HEK293 (cell line): Measurements from ENCODE around the gene COL19A1.

Experiments
- CTCF ChIA-PET: fragments of 350-600 bp; formaldehyde crosslinking; extraction: SDS; loops from one replicate; lab custom pipeline; 2021; ENCODE audit warnings: antibody characterized with exemption; lab: Yijun Ruan, JAX
- POLR2A ChIA-PET: fragments of 300-600 bp; formaldehyde crosslinking; extraction: SDS; loops from one replicate; lab custom pipeline; 2020; ENCODE audit warnings: antibody characterized with exemption, inconsistent platforms; lab: Yijun Ruan, JAX
- H3K27ac ChIP-seq: fragments of 200-500 bp; sonication (Bioruptor generic); 2 replicates; pipeline ENCODE4 v1.5.1; 2014; ENCODE audit warnings: low read depth, low read length, control low read depth, inconsistent platforms; ENCODE audit errors: extremely low read depth
- H3K36me3 ChIP-seq, 2 experiments: fragments of 200-500 bp in 1 of 2; sonication (Bioruptor generic) in 1 of 2; 1 replicate in 1 of 2; 2 replicates in 1 of 2; pipeline ENCODE4 v1.5.1; 2014 to 2017; ENCODE audit warnings: inconsistent platforms in 2 of 2, low read length in 2 of 2; ENCODE audit not compliant: control insufficient read depth in 2 of 2, insufficient read depth in 1 of 2
- H3K4me1 ChIP-seq: fragments of 200-500 bp; sonication (Bioruptor generic); 2 replicates; pipeline ENCODE4 v1.5.1; 2014; ENCODE audit warnings: mild to moderate bottlenecking, low read length, inconsistent platforms; ENCODE audit not compliant: control insufficient read depth, insufficient read depth
- H3K4me3 ChIP-seq: 2 replicates; pipeline ENCODE4 v1.5.1; 2011; ENCODE audit warnings: low read depth, mild to moderate bottlenecking, control low read depth, low read length, moderate library complexity
- H3K9me3 ChIP-seq: fragments of 200-500 bp; sonication (Bioruptor generic); 2 replicates; pipeline ENCODE4 v1.5.1; 2014; ENCODE audit warnings: low read depth, low read length, inconsistent platforms; ENCODE audit not compliant: control insufficient read depth, insufficient read depth
- FEZF1 ChIP-seq: fragments of 450-650 bp; formaldehyde crosslinking; IDR thresholded peaks from 2 replicates; pipeline ENCODE4 v1.5.1; 2016; ENCODE audit warnings: missing biosample characterization, missing genetic modification characterization
- IKZF3 ChIP-seq: fragments of 450-650 bp; IDR thresholded peaks from 2 replicates; pipeline ENCODE4 v1.5.0; 2018; ENCODE audit warnings: missing biosample characterization, mild to moderate bottlenecking, missing genetic modification characterization, moderate library complexity
- INSM2 ChIP-seq: fragments of 450-650 bp; formaldehyde crosslinking; IDR thresholded peaks from 2 replicates; pipeline ENCODE4 v1.5.1; 2016; ENCODE audit warnings: missing biosample characterization, missing genetic modification characterization
- KLF1 ChIP-seq: fragments of 450-650 bp; formaldehyde crosslinking; IDR thresholded peaks from 2 replicates; pipeline ENCODE4 v1.5.1; 2016; ENCODE audit warnings: missing biosample characterization, missing genetic modification characterization
- MEIS1 ChIP-seq: sonication (generic); formaldehyde crosslinking; IDR thresholded peaks from 2 replicates; pipeline ENCODE4 v1.8.1; 2022; ENCODE audit warnings: missing genetic modification reagents, mild to moderate bottlenecking, borderline replicate concordance
- TCF7L2 ChIP-seq: IDR thresholded peaks from 2 replicates; pipeline ENCODE4 v1.6.1; 2011; ENCODE audit warnings: low read depth, mild to moderate bottlenecking, inconsistent platforms, low read length, moderate library complexity, borderline replicate concordance
- YY2 ChIP-seq: fragments of 450-650 bp; formaldehyde crosslinking; IDR thresholded peaks from 2 replicates; pipeline ENCODE4 v1.5.1; 2016; ENCODE audit warnings: missing biosample characterization, missing genetic modification characterization
- ZBTB1 ChIP-seq: fragments of 450-650 bp; formaldehyde crosslinking; IDR thresholded peaks from 2 replicates; pipeline ENCODE4 v1.5.1; 2016; ENCODE audit warnings: missing biosample characterization, missing genetic modification characterization
- ZBTB17 ChIP-seq: fragments of 450-650 bp; formaldehyde crosslinking; IDR thresholded peaks from 2 replicates; pipeline ENCODE4 v1.5.1; 2016; ENCODE audit warnings: missing biosample characterization, missing genetic modification characterization
- ZFHX2 ChIP-seq: fragments of 450-650 bp; formaldehyde crosslinking; conservative IDR thresholded peaks from 2 replicates; pipeline ENCODE4 v1.5.1; 2016; ENCODE audit warnings: missing biosample characterization, missing genetic modification characterization
- ZFP37 ChIP-seq: fragments of 450-650 bp; formaldehyde crosslinking; IDR thresholded peaks from 2 replicates; pipeline ENCODE4 v1.5.1; 2016; ENCODE audit warnings: missing biosample characterization, missing genetic modification characterization
- ZNF19 ChIP-seq: fragments of 450-650 bp; formaldehyde crosslinking; IDR thresholded peaks from 2 replicates; pipeline ENCODE4; 2016; ENCODE audit warnings: missing biosample characterization, missing genetic modification characterization, low read depth
- ZNF23 ChIP-seq: fragments of 450-650 bp; formaldehyde crosslinking; IDR thresholded peaks from 2 replicates; pipeline ENCODE4 v1.5.1; 2016; ENCODE audit warnings: missing biosample characterization, missing genetic modification characterization, borderline replicate concordance
- ZNF302 ChIP-seq: fragments of 450-650 bp; formaldehyde crosslinking; IDR thresholded peaks from 2 replicates; pipeline ENCODE4 v1.5.1; 2016; ENCODE audit warnings: missing biosample characterization, missing genetic modification characterization, low read depth
- ZNF324 ChIP-seq: fragments of 450-650 bp; formaldehyde crosslinking; IDR thresholded peaks from 2 replicates; pipeline ENCODE4 v1.5.1; 2016; ENCODE audit warnings: missing biosample characterization, missing genetic modification characterization
- ZNF366 ChIP-seq: fragments of 450-650 bp; formaldehyde crosslinking; conservative IDR thresholded peaks from 2 replicates; pipeline ENCODE4 v1.5.1; 2016; ENCODE audit warnings: missing biosample characterization, missing genetic modification characterization
- ZNF404 ChIP-seq: fragments of 450-650 bp; formaldehyde crosslinking; IDR thresholded peaks from 2 replicates; pipeline ENCODE4 v1.5.1; 2017; ENCODE audit warnings: missing biosample characterization, missing genetic modification characterization
- ZNF423 ChIP-seq: fragments of 450-650 bp; formaldehyde crosslinking; IDR thresholded peaks from 2 replicates; pipeline ENCODE4 v1.5.1; 2016; ENCODE audit warnings: missing biosample characterization, missing genetic modification characterization
- ZNF548 ChIP-seq: fragments of 450-650 bp; formaldehyde crosslinking; IDR thresholded peaks from 2 replicates; pipeline ENCODE4 v1.5.1; 2016; ENCODE audit warnings: missing biosample characterization, missing genetic modification characterization
- ZNF701 ChIP-seq: fragments of 450-650 bp; formaldehyde crosslinking; IDR thresholded peaks from 2 replicates; pipeline ENCODE4 v1.5.1; 2016; ENCODE audit warnings: missing biosample characterization, missing genetic modification characterization
- ZNF76 ChIP-seq: fragments of 450-650 bp; formaldehyde crosslinking; IDR thresholded peaks from 2 replicates; pipeline ENCODE4; 2016; ENCODE audit warnings: low read depth, missing biosample characterization, missing genetic modification characterization, borderline replicate concordance
- ZSCAN16 ChIP-seq: fragments of 450-650 bp; formaldehyde crosslinking; IDR thresholded peaks from 2 replicates; pipeline ENCODE4 v1.5.1; 2016; ENCODE audit warnings: missing biosample characterization, missing genetic modification characterization
- TF ChIP-seq, protein P1 (sequence below): fragments of 450-650 bp; formaldehyde crosslinking; IDR thresholded peaks from 2 replicates; pipeline ENCODE4 v1.5.1; 2016; ENCODE audit warnings: missing biosample characterization, missing genetic modification characterization
- TF ChIP-seq, protein P2 (sequence below): fragments of 450-650 bp; formaldehyde crosslinking; conservative IDR thresholded peaks from 2 replicates; pipeline ENCODE4 v1.5.1; 2016; ENCODE audit warnings: low read depth, missing biosample characterization, missing genetic modification characterization

Gene COL19A1

GRCh38 chr6:69942485-69942884 is 76.1 kb downstream of the COL19A1 start:
- H3K27ac ChIP-seq: no peak overlapping the region
- H3K4me1 ChIP-seq: peaks cover 3% of the 10 kb centered on the region; the same call in 1 of the 2 replicates
- no peak for TF ChIP-seq ZNF423 (tag by site-specific recombination)
- no peak for TF ChIP-seq ZSCAN16
- TF ChIP-seq ZFHX2 (tag by site-specific recombination): no peak
- TF ChIP-seq IKZF3 (tag by site-specific recombination): no peak
- TF ChIP-seq ZNF366 (tag by site-specific recombination): no peak
- no peak for TF ChIP-seq YY2 (tag by site-specific recombination)
- TF ChIP-seq MEIS1 (CRISPR knock-in tag): no peak
- no peak for TF ChIP-seq ZNF324 (tag by site-specific recombination)
- TF ChIP-seq, protein P1, sequence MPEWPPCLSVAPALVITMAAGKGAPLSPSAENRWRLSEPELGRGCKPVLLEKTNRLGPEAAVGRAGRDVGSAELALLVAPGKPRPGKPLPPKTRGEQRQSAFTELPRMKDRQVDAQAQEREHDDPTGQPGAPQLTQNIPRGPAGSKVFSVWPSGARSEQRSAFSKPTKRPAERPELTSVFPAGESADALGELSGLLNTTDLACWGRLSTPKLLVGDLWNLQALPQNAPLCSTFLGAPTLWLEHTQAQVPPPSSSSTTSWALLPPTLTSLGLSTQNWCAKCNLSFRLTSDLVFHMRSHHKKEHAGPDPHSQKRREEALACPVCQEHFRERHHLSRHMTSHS (tag by site-specific recombination): no peak
- no peak for TF ChIP-seq ZNF548 (tag by site-specific recombination)
- no peak for TF ChIP-seq FEZF1 (tag by site-specific recombination)
- no peak for TF ChIP-seq ZNF404 (tag by site-specific recombination)
- TF ChIP-seq KLF1 (tag by site-specific recombination): no peak
- no peak for TF ChIP-seq ZNF23
- TF ChIP-seq ZNF701 (tag by site-specific recombination): no peak
- no peak for TF ChIP-seq INSM2 (tag by site-specific recombination)
- no peak for TF ChIP-seq ZBTB17 (tag by site-specific recombination)
- no peak for TF ChIP-seq ZFP37 (tag by site-specific recombination)
- no peak for TF ChIP-seq ZNF302 (tag by site-specific recombination)
- no peak for TF ChIP-seq ZNF19
- H3K36me3 ChIP-seq: no peaks in the 10 kb centered on the region
- H3K4me3 ChIP-seq: no peak overlapping the region
- H3K9me3 ChIP-seq: no peaks in the 10 kb centered on the region
- POLR2A ChIA-PET: no interaction called here
- CTCF ChIA-PET: interaction anchor here (0.6 to 0.7 kb wide), 2 partner anchors 94 to 1099 kb away, joined by 3 read pairs; no protein-coding TSS in a partner anchor

DNA sequence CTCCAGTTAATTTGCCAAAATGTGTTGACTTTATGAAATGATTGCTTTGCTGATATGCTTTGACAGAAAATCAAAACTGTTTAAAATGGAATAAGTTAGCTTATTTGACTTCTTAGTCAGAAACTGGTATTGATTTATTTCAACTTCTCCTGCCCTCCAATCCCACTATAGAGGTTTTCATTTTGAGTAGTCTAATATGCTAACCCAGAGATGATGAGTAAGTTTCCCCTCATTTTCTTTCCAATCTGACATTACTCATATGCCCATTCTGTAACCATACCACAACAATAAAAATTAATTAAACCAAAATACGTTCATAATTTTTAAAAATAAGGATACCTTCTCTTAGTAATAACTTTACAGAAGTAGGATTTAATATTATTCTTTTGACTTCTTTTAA is 78.8 kb downstream of the COL19A1 start:
- Histone ChIP-seq H3K36me3 (no peaks in the 10 kb centered on the region), H3K9me3 (no peaks in the 10 kb centered on the region), H3K27ac (no peak overlapping the region), H3K4me3 (no peak overlapping the region), H3K4me1 (peaks cover 3% of the 10 kb centered on the region; the same call in 1 of the 2 replicates)
- no peak for TF ChIP-seq ZBTB1
- TF ChIP-seq, protein P2, sequence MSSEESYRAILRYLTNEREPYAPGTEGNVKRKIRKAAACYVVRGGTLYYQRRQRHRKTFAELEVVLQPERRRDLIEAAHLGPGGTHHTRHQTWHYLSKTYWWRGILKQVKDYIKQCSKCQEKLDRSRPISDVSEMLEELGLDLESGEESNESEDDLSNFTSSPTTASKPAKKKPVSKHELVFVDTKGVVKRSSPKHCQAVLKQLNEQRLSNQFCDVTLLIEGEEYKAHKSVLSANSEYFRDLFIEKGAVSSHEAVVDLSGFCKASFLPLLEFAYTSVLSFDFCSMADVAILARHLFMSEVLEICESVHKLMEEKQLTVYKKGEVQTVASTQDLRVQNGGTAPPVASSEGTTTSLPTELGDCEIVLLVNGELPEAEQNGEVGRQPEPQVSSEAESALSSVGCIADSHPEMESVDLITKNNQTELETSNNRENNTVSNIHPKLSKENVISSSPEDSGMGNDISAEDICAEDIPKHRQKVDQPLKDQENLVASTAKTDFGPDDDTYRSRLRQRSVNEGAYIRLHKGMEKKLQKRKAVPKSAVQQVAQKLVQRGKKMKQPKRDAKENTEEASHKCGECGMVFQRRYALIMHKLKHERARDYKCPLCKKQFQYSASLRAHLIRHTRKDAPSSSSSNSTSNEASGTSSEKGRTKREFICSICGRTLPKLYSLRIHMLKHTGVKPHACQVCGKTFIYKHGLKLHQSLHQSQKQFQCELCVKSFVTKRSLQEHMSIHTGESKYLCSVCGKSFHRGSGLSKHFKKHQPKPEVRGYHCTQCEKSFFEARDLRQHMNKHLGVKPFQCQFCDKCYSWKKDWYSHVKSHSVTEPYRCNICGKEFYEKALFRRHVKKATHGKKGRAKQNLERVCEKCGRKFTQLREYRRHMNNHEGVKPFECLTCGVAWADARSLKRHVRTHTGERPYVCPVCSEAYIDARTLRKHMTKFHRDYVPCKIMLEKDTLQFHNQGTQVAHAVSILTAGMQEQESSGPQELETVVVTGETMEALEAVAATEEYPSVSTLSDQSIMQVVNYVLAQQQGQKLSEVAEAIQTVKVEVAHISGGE (tag by site-specific recombination): no peak
- TF ChIP-seq TCF7L2: no peak
- no peak for TF ChIP-seq ZNF76
- ChIA-PET CTCF (no interaction called here), POLR2A (no interaction called here)
